Measurements from ENCODE around the gene SP3.

Gene SP3

DNA sequence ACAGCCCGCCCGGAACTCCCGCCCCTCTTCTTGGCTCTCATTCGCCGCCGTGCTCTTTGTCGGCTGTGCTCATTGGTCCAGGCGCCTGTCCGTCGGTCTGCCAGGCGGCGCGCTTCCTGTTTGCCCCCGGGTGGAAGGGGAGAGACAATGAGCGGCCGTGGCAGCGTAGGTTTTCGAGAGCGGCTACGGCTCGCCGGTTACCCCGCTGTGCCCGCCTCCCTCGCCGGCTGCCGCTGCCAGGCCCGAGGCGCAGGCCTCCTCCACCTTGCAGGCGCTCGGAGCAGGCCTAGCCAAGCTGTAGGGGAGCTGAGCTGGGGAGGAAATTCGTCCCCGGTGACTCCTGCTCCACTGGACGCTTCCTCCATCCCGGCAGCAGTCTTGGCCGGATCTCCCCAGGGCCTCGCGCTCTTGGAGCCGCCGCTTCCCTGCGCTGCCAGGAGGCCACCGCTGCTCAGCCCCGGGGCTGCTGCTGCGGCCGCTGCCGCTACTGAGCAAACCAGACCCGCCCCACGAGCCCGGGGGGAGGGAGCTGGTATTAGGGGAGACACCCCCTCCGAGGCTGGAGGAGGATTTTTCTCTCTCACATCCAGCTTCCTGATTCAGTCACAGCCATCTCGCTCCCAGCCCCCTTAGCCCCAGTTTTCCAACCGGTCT lies at the start of gene SP3:
SP3 (minus strand) TSS at position 2 of the 654 bp plus-strand sequence. CDS start 202 bp downstream, outside the sequence.
- DNase-seq = peak; percentile 96

DNA sequence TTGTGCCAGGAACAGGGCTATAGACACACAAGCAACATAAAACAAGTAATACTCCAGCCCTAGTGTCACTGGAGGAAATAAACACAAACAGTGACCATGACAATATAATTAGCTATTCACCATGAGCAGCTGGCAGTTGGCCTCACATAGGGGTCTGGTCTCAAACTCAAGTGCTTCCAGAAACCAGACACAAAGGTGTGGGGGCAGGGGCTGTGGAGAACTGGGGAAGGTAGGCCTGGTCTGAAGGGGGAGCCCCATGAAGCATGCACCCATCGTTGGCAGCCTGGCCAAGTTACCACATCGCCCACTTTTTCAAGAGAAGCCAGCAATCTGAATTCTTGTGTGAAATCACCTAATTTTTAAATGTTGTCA lies 49.5 kb upstream of the SP3 start:
- DNase-seq = no peak

DNA sequence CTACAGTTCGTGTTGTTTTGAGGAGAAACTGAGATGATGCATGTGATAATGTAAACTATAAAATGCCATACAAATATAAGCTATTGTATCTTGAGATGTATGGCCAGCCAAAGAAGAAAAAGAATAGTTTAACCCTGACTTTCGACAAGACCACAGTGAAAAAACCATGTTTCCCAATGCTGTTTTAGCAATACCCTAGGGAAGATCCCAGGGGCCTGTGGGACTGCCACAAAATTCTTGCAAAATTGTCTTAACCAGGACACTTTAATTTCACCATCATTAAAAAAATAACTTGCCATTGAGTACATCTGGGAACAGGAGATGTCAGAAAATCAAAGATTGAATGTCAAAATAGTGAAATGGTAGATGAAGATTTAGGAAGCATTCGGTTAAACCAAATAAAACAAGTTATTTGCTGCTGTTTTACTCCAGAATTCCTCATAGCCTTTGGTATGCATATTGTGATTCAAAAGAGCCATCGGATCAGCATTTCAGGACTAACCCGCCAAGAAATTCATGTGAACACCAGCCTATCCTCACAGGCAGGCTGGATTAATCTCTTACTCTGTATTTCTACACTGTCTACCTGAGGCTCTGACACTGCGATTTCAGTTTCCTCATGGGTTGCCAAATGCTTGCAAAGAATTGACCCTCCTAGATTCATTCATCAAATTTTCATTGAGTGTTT lies 49.0 kb upstream of the SP3 start:
- no peak for DNase-seq

DNA sequence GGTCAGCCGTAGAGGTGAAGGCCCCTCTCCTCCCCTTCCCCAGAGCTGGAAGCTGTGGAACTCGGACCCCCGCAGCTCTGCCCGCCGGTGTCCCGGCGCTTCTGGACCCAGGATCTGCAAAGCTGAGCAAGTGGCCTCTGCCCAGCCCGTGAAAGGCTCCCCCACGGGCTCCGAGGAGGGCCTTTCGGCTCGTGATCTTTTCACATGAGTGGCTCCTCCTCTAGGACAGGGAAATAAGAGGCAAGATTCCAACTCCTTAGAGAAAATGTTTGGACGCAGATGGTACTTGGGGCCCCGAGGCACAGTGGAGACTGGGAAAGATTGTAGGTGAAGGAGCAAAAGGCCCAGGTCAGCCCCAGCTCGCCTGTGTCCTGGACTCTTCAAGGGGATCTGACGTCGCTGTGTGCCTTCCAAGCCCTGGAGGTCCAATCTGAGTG lies 48.2 kb upstream of the SP3 start:
- DNase-seq = no peak

DNA sequence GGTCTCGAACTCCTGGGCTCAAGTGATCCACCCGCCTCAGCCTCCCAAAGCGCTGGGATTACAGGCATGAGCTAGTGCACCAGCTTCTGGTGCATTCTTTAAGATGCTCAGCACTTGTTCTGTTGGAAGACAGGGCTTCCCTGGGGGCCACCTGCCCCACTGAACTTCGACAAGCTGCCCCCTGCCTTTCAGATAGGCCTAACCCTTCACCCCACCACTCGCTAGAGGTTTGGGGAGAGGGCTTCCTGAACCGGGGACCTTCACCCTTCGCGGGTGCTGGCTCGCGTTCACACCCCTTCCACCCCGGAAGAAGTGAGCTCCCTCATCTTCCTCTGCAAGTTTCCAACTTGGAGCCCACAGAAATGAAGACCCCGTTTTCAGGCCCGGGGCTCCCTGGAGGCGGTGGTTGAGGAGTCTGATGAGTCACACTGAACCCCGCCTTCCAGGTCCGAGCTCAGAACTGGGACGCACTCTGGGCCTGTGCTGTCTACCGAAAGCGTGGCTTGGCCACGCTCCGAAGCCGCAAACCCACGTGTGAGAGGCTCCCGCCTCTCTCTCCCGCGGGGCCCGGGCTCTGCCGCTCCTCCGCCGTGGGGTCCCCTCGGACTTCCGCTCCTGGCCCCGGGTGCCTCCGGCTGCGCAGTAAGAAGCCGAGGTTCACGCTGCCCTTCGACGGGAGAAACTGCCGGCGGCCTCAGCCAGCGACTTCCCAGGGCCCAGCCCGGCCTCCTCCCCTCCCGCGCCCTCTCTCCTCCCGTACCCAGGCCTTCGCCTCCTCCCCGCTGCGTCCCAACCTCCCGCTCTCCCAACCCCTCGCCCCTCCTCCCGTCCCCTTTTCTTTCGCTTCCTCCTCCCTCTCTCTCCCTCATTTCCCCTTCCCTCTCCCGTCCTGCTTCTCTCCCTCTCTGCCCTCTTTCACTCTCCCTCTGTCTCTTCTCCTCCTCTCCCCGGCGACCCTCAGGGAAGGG lies 47.5 kb upstream of the SP3 start:
- peak; percentile 44 for DNase-seq

DNA sequence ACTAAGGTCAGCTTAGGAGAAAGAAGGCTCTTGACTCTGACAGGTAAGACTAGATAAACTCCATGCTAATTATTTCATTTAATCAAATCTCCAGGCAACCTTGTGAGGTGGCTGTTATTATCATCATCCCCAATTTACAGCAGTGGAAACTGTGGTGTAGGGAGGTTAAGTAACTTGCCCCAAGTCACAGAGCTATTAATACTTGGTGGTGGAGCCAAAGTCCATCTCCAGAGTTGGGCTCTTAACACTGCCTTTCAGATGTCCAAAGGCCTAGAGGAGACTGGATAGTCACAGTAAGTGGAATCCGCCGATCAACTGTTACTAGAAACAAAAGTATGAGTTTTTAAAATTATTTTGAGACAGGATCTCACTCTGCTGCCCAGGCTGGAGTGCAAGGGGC lies 46.6 kb upstream of the SP3 start:
- DNase-seq = no peak

DNA sequence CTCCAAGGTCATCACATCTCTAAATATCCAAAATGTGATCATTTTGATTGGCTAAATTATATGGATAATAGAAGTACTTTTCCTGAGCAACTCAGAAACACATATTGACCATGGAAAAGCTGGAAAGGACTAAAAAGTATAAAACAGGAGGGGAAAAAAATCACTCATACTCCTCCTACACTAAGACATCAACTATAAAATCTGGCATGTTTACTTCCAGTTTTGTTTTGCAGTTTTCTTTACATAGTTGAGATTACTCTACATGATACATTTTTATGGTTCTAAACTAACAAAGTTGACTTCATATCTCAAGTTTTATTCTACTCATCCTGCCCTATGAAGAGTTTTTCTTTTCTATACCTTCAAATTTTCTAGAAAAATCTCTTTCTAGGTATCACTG lies 46.0 kb upstream of the SP3 start:
- no peak for DNase-seq

DNA sequence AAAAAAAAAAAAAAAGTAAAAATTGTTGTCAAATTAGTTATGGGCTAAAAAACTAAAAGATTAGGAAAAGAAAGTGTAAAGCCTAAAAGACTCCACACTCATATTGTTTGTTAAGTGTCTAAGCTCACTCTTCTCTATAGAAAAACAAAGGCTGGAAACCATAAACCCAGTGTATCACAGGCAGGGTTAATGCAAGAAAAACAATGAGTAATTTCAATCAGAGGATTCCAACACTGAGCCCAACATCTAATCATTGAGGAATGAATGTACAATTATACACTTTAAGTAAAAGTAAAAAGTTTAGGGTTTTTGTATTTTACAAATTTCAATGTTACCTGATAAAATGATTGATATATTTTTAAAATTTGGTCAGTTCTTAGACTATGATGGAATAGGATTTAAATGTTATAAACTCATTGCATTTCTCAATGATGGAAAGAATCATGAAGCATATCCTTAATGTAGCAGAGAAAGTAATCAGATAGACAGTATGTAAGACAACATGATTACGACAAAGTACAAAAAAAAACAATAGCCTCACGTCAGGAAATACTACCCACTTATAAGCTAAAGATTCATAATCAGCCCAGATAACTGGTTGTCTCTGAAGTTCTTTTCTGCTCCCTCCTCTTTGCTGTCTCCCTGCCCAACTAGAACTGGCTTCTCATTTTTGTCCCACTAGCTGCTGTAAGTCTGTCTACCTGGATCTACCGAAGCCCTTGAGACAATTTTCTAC lies 44.5 kb upstream of the SP3 start:
- DNase-seq = no peak

DNA sequence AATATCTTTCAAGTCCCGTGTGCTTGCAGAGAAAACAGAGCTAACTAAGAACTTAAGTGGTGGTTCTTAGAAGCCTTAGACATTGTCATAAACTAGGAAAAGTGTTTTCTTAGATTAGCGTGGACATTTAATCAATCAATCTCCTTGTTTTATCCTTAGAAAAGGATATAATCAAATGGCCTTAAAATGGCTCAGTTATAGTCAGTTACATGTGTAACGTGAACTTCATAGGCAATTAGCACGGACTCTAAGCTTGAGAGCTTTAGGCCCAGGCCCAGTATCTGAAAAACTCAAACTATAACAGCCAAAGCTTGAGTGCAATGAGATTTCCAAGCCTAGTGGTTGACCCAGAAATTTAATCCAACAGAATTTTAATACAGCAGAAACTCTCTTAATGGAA lies 43.5 kb upstream of the SP3 start:
- no peak for DNase-seq

DNA sequence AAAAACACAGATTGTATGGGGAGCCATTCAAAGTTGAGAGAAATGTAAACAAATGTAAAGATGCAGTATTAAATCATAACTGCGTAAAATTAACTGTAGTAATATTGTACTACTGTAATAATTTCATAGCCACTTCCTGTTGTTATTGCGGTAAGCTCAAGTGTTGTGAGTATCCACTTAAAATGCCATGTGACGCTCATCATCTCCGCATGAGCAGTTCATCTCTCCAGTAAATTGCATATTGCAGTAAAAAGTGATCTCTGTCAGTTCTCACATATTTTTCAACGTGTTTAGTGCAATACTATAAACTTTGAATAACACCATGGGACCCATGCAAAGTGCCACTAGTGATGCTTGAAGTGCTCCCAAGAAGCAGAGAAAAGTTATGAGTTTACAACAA lies 41.8 kb upstream of the SP3 start:
- no peak for DNase-seq

DNA sequence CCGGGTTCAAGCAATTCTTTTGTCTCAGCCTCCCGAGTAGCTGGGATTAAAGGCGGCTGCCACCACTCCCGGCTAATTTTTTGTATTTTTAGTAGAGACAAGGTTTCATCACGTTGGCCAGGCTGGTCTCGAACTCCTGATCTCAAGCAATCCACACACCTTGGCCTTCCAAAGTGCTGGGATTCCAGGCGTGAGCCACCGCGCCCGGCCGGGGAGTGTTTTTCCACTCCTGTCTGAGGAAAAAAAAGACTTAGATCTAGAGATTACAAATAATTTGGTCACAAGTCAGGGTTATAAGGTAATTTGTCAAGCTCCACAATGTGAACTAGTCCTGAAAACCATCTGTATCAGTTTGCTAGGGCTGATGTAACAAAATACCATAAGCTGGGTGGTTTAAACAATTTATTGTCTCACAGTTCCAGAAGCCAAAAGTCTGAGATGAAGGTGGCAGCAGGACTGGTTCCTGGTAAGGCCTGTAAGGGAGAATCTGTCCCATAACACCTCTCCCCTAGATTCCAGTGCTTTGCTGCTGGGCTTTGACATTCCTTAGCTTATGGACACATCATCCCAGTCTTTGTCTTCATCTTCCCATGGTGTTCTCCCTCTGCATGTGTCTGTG lies 40.7 kb upstream of the SP3 start:
- no peak for DNase-seq

DNA sequence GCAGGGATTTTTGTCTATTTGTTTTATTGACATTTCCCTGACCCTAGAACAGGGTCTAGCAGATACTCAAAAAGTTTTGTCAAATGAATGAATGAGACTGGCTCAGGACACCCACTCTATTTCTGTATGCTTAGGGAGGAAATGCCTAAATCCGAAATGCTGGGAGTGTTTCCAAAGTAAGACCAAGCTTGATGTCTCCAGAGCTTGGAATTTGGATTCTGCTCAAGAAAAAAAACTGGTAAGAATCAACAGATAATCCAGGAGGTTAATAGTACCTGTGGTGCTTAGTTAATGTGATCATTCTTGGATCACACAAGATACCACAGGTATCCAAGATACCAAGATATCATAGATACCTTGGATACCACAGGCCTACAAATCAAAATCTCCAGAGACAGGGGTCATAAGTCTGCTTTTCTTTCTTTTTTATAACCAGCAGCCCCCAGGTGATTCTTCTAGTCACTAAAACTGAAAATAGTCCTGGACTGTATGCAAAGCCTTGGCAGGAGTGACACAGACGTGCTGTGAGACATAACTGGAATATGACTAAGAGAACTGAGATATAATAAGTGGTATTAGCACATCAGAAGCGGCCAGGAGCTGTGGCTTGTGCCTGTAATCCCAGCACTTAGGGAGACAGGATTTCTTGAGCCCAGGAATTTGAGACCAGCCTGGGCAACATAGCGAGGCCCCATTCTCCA lies 39.9 kb upstream of the SP3 start:
- DNase-seq = no peak

DNA sequence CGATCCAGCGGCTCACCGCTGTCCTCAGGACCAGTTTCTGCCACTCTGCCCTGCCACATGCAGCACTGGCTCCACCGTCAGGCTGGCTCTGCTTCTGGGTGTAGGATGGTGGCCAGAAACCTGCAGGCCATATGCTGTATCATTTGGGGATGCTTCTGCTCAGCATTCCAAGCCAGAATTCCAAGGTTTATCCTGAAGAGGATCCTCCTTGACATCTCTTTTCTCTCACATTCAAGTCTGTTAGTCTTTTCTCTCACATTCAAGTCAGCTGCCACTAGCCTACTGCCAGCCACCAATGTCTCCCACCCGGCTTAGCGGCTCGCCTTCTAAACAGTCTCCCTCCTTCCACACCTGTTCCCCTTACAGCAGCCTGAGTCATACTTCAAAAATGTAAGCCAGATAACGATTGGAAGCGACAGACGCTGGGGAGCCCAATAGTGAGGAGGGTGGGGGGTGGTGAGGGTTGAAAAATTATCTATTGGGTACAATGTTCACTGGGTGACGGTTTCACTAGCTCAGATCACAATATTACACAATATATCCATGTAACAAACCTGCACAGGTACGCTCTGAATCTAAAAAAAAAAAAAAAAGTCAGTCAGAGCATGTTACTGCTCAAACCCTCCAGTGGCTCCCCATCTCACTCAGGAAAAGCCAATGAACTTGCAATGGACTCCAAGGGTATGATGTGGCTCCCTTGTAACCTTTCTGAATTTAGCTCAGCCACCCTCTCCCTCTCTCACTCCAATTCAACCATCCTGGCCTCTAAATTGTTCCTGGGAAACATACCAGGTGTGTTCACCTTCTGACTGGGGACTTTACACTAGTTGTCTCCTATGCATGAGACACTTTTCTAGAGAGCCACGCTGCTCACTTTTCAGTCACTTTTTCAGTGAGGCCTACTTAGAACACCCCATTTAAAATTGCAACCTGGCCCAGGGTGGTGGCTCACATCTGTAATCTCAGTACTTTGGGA lies 38.8 kb upstream of the SP3 start:
- DNase-seq = no peak

DNA sequence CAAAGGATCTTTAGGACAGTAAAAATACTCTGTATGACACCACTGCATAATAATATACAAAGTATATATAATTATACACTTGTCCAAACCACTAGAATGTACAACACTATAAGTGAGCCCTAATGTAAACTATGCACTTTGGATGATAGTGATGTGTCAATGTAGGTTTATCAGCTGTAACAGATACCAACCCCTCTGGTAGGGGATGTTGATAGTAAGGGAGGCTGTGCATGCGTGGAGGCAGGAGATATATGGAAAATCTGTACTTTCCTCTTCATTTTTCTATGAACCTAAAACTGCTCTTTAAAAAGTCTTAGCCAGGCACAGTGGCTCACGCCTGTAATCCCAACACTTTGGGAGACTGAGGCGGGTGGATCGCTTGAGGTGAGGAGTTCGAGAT lies 37.5 kb upstream of the SP3 start:
- no peak for DNase-seq

DNA sequence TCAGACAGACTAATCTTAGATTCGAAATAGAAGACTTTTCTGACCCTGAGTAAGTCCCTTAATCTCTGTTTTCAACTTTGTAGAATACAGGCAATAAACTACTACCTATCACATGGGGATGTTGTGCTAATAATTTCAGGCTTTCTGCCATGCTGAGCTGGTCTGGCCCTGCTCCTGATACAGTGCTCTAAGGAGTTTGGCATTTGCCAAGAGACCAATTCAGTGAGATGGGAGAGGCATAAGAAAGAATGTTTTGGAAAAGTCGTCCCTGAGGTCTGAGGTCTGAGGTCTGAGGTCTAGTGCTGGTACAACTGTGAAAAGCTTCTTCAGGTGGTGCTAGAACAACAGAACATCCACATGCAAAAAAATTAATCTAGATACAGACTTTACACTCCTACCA lies 35.9 kb upstream of the SP3 start:
- DNase-seq = no peak

DNA sequence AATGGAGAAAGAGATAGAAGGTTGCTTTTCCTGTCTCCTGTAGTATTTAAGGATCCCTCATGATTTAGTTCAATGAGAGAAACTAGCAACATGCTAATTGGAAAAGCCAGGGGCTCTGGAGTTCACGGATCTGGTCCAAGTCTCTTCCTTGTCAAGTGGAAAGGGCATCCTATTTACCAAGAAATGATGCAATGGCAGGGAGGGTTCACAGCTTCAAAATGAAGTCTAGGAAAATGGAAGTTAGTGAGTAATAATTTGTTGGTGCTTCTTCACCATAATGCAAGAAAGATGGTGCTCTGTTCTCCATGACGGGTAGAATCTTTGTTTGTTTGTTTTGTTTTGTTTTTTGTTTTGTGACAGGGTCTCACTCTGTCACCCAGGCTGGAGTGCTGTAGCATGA lies 34.6 kb upstream of the SP3 start:
- no peak for DNase-seq

DNA sequence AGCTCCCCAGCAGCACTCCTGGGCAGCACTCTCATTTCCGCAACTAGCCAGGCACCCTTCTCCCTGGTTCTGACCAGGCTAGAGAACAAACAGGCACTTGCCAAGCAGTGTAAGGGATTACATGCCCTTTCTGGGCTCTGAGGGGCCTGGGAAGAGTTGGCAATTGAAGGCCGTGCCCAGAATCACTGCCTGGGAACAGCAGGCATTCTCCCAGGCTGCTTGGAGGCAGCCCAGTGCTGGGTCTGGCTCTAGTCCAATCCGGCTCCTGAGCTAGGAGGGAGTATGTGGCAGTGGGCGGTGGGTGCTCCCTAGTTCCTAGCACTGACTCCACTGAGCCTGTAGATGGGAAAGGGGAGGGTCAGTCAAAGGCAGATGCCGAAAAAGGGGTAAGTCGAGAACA lies 34.1 kb upstream of the SP3 start:
- no peak for DNase-seq

DNA sequence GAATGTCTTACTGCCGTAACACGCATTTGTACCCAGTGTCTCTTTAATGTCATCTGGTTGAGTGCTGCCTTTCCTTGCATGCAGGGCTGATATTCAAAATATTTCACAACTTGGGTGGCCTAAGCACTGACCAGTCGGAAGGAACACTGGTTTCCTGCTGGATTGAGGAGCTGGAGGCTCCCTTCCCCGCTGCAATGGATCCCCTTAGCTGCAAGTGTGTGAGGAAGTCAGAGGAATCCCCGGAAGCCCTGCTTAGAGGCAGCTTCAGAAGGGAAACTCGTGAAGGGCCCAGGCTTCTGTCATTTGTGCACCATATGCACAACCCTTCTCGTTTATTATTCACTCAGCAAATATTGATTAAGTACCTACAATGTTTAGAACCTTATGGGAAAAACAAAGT lies 33.2 kb upstream of the SP3 start:
- no peak for DNase-seq

DNA sequence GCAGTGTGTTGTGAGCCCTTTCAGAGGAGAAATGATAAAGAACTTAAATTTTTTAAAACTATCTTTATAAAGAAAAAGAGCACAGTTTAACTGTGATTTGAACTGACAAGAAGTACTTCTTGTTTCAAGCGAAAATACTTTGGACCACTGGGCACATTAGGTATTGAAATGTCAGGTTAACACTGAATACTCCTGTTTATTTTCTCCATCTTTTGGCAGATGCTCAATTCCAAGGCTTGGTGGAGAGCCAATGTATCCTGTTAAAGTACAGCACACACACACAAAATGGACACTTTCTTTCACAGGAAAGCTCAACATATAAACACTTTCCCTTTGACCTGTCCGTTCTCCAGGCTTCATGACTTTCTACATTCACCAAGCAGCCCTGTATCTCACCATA lies 32.6 kb upstream of the SP3 start:
- DNase-seq = no peak

DNA sequence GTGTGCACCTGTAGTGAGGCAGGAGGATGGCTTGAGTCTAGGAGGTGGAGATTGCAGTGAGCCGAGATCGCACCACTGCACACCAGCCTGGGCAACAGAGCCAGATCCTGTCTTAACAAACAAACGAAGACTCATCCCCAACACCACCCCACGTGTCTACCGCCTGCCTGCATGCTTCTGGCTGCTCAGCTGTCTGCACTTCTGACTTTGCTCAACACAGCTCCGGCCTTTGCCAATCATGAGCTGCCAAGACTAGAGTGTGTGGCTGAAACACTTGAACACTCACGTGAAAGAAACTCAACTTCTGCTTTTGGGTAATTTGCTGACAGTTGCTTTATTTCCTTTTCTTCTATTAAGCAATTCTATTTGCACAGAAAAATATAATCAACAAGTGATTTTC lies 32.1 kb upstream of the SP3 start:
- peak; percentile 37 for DNase-seq

DNA sequence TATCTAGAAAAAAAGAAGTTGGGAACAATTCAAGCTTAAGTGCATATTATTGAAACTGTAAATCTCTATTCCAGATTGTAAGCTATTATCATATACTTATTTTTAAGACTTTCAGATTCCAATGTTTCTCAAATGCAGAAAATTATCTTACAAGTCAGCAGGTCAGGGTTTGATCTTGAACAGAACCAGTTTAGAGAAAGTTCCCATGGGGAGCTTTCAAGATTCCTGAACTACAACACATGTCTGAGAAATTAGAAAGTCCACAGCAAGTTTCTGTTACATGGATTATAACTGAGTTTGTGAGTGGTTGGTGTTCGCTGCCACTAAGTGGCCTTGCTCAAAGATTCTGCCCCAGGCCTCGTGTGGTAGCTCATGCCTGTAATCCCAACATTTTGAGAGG lies 31.6 kb upstream of the SP3 start:
- no peak for DNase-seq

Measured in CD4-positive, alpha-beta T cell treated with Interleukin-17A for 1 hour (primary cell).